A549 (cell line): ENCODE data around the gene KCNH4.

Source experiments
- CTCF ChIP-seq: fragments of >200 bp; sonication (Bioruptor Twin); formaldehyde crosslinking; IDR thresholded peaks from 3 replicates; pipeline ENCODE4 v1.5.1; 2016
- KDM1A ChIP-seq: fragments of 200-600 bp; sonication (generic); IDR thresholded peaks from 2 replicates; pipeline ENCODE4 v1.6.1; 2016; ENCODE audit warnings: low read depth, mild to moderate bottlenecking
- ZNF302 ChIP-seq: fragments of 250-450 bp; sonication (Bioruptor Pico); IDR thresholded peaks from 2 replicates; pipeline ENCODE4 v1.9.0; 2021; ENCODE audit warnings: inconsistent platforms, mild to moderate bottlenecking, moderate library complexity

GRCh38 chr17:42126836-42127235 lies 54.1 kb downstream of the KCNH4 start:
- TF ChIP-seq CTCF (no peak), ZNF302 (CRISPR knock-in tag) (no peak), KDM1A (no peak)
